Measurements from ENCODE around the gene MAPKAP1.

DNA sequence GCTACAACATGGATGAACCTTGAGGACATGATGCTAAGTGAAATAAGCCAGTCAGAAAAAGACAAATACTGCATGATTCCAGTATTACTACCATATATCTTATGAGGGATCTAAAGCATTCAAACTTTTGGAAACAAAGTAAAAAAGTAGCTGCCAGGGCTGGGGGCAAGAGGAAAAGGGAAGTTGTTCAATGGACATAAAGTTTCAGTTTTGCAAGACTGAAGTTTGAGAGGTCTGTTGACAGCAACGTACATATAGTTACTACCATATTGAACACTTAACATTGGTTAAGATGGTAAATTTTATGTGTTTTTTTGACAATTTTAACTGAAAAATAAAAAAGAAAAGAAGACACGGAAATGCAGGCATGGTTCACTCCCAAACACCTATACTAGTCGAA, 77.6 kb downstream of the MAPKAP1 start:
- TF ChIP-seq, protein P1, sequence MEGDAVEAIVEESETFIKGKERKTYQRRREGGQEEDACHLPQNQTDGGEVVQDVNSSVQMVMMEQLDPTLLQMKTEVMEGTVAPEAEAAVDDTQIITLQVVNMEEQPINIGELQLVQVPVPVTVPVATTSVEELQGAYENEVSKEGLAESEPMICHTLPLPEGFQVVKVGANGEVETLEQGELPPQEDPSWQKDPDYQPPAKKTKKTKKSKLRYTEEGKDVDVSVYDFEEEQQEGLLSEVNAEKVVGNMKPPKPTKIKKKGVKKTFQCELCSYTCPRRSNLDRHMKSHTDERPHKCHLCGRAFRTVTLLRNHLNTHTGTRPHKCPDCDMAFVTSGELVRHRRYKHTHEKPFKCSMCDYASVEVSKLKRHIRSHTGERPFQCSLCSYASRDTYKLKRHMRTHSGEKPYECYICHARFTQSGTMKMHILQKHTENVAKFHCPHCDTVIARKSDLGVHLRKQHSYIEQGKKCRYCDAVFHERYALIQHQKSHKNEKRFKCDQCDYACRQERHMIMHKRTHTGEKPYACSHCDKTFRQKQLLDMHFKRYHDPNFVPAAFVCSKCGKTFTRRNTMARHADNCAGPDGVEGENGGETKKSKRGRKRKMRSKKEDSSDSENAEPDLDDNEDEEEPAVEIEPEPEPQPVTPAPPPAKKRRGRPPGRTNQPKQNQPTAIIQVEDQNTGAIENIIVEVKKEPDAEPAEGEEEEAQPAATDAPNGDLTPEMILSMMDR (IDR thresholded peaks at IDR 0.05) = no peak
- TF ChIP-seq POLR2A (IDR thresholded peaks at IDR 0.05) (no peak), EP300 (IDR thresholded peaks at IDR 0.05) (no peak), POLR2AphosphoS5 (IDR thresholded peaks at IDR 0.05) (no peak)
